Progenitor cell of endocrine pancreas (in vitro differentiated cells): ENCODE data around the gene COASY. TPM values are rescaled to one million over a fixed set of nuclear protein-coding genes. Genes with fewer than 3 reads are reported as not detected.
"Not testable (repeated sequence)": the region's sequence is repeated elsewhere in the genome, so short reads cannot be mapped to it uniquely, and the experiment has no call there.

ENCODE experiments used
- DNase-seq: peaks from one replicate; pipeline ENCODE4 v3.0.0; 2021; ENCODE audit warnings: low spot score; ENCODE audit not compliant: unreplicated experiment
- H3K27ac Mint-ChIP-seq: 2 replicates; pipeline ENCODE4 v1.8.0; 2021; ENCODE audit warnings: mild to moderate bottlenecking, moderate library complexity, mixed read lengths
- H3K27me3 Mint-ChIP-seq: 2 replicates; pipeline ENCODE4 v1.8.0; 2021; ENCODE audit warnings: mixed read lengths
- H3K36me3 Mint-ChIP-seq: 2 replicates; pipeline ENCODE4 v1.8.0; 2022; ENCODE audit warnings: mixed read lengths; ENCODE audit not compliant: insufficient read depth
- H3K4me1 Mint-ChIP-seq: 2 replicates; pipeline ENCODE4 v1.8.0; 2021; ENCODE audit warnings: low read depth, mixed read lengths
- H3K4me3 Mint-ChIP-seq: 2 replicates; pipeline ENCODE4 v1.8.0; 2021; ENCODE audit warnings: low read depth, mild to moderate bottlenecking, moderate library complexity, mixed read lengths
- H3K9me3 Mint-ChIP-seq: 2 replicates; pipeline ENCODE4 v1.8.0; 2021; ENCODE audit warnings: low read depth, mixed read lengths
- total RNA-seq: library from RNA; stranded (reverse); gene quantifications from 2 replicates; pipeline ENCODE4 v1.2.1, GENCODE V29; 2021
- TF ChIP-seq, protein P1 (sequence below): fragments of 200-600 bp; sonication (generic); IDR thresholded peaks from one replicate; pipeline ENCODE4 v1.5.0; 2021; ENCODE audit warnings: antibody characterized with exemption, mild to moderate bottlenecking; ENCODE audit not compliant: unreplicated experiment

Gene COASY
- total RNA-seq, 1 donor from 2014 or later = 66.9 TPM

DNA sequence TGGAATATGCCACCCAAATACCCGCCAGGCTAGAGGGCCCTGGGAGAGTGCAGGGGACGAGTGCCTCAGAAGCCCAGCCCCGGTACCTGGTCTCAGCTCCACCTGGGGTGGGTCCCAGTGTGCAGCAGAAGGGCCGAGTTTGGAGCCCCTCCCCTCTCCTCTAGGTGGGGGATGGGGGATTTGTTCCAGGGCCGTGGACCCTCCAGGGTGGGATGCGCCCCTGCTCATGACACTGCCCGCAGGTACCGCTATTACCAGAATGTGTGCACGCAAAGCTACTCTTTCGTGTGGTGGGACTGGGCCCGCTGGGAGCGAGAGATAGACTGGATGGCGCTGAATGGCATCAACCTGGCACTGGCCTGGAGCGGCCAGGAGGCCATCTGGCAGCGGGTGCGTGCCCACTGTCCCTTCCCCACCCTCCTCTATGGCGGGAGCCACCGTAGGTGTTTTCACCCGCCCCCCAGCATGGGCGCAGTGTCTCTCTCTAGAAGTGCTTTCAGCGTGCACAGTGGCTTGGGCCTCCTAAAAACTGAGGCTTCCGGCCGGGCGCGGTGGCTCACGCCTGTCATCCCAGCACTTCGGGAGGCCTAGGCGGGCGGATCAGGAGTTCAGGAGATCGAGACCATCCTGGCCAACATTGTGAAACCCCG, 24.7 kb upstream of the COASY start:
- peaks cover 16% of the 10 kb centered on the region for H3K4me1 Mint-ChIP-seq
- peak overlapping the region; percentile 73 for H3K4me3 Mint-ChIP-seq
- H3K9me3 Mint-ChIP-seq = no peaks in the 10 kb centered on the region
- H3K27me3 Mint-ChIP-seq = peaks cover 6% of the 10 kb centered on the region
- H3K27ac Mint-ChIP-seq = no peak overlapping the region
- DNase-seq = no peak
- TF ChIP-seq, protein P1, sequence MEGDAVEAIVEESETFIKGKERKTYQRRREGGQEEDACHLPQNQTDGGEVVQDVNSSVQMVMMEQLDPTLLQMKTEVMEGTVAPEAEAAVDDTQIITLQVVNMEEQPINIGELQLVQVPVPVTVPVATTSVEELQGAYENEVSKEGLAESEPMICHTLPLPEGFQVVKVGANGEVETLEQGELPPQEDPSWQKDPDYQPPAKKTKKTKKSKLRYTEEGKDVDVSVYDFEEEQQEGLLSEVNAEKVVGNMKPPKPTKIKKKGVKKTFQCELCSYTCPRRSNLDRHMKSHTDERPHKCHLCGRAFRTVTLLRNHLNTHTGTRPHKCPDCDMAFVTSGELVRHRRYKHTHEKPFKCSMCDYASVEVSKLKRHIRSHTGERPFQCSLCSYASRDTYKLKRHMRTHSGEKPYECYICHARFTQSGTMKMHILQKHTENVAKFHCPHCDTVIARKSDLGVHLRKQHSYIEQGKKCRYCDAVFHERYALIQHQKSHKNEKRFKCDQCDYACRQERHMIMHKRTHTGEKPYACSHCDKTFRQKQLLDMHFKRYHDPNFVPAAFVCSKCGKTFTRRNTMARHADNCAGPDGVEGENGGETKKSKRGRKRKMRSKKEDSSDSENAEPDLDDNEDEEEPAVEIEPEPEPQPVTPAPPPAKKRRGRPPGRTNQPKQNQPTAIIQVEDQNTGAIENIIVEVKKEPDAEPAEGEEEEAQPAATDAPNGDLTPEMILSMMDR = no peak
- peaks cover 7% of the 10 kb centered on the region for H3K36me3 Mint-ChIP-seq

DNA sequence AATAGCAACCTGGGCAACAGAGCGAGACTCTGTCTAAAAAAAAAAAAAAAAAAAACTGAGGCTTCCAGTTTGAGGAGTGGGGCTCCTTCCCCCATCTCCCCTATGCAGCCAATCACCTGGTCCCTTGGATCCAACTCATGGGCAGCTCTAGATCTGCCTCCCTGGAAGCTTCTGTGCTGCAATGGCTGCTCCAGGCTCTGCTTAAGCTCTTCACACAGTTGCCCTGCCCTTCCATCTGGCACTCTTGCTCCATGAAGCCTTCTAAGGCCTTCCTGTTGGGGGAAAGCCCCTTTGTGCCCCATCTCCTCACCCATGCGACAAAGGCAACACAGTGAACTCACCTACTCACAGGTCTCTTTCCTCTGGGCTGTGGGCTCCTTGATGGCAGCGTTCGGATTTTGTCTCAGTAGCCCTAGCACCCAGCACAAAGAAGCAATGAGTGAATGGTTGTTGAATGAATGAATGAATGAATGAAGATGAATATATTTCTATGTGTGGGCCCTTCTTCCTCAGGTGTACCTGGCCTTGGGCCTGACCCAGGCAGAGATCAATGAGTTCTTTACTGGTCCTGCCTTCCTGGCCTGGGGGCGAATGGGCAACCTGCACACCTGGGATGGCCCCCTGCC, 24.0 kb upstream of the COASY start:
- no peak for DNase-seq
- Mint-ChIP-seq H3K27ac (no peak overlapping the region), H3K9me3 (no peaks in the 10 kb centered on the region), H3K4me1 (peaks cover 16% of the 10 kb centered on the region), H3K36me3 (peaks cover 9% of the 10 kb centered on the region), H3K27me3 (peaks cover 6% of the 10 kb centered on the region), H3K4me3 (peak overlapping the region; percentile 60)
- TF ChIP-seq, protein P1 = no peak

DNA sequence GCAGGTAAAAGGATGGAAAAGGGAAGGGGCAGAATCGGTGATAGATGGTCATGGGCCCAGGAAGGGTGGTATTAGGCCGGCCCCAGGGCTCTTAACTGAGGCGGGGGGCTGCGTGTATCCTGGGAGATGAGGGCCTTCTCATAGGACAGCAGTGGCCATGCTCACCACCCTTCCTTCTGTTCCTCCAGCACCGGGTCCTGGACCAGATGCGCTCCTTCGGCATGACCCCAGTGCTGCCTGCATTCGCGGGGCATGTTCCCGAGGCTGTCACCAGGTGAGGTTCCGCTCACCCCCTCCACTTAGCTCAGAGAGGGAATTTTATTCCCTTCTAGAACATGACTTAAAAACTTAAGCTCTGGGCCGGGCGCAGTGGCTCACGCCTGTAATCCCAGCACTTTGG, 23.5 kb upstream of the COASY start:
- Mint-ChIP-seq H3K27ac (no peak overlapping the region), H3K9me3 (no peaks in the 10 kb centered on the region), H3K36me3 (peaks cover 9% of the 10 kb centered on the region), H3K4me1 (peaks cover 14% of the 10 kb centered on the region), H3K4me3 (no peak overlapping the region), H3K27me3 (peaks cover 5% of the 10 kb centered on the region)
- TF ChIP-seq, protein P1 = no peak
- no peak for DNase-seq

DNA sequence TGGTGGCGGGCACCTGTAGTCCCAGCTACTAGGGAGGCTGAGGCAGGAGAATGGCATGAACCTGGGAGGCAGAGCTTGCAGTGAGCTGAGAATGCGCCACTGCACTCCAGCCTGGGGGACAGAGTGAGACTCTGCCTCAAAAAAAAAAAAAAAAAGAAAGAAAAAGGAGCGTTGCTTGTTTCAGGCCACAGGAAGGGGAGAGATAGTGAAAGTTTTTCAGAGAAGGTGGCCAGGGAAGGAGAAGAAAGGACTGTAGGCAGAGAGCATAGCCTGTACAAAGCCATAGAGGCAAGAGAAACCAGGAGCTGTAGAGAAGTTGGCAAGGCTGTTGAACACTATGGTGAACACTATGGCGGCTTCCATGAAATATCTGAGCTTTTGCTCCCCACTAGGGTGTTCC, 21.4 kb upstream of the COASY start:
- not testable (repeated sequence) for DNase-seq, H3K9me3 Mint-ChIP-seq, H3K27ac Mint-ChIP-seq, H3K4me3 Mint-ChIP-seq, H3K4me1 Mint-ChIP-seq, H3K27me3 Mint-ChIP-seq
- peaks cover 11% of the 10 kb centered on the region for H3K36me3 Mint-ChIP-seq

DNA sequence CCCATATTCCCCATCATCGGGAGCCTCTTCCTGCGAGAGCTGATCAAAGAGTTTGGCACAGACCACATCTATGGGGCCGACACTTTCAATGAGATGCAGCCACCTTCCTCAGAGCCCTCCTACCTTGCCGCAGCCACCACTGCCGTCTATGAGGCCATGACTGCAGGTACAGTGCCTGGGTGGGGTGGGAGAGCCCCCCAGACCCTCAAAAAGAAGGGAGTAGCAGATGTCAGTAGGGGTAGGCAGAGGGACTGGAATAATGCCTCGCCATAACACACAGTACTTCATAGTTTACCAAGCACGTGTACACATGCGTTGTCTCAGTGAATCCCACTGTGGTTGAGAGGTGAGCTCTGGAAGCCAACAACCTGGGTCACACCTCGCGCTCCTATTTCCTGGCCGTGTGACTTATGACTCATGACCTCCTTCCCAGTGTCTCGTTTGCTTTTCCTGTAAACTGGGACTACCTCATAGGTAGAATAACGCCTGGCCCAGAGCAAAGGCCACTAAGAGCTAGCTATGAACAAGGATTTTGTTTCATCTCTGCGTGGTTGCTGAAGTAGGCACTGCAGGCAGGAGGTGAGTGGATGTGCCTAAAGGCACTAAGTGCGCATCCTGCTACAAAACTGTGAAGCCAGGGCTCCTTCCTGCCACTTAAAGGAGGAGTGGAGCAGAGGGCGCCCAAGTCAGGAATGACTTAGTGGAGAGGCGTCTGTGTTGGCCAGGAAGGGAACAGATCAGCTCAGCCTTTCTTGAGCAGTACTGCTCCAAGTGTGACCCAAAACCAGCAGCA, 20.7 kb upstream of the COASY start:
- Mint-ChIP-seq H3K27me3 (no peaks in the 10 kb centered on the region), H3K4me3 (no peak overlapping the region), H3K36me3 (peaks cover 11% of the 10 kb centered on the region), H3K4me1 (peaks cover 6% of the 10 kb centered on the region), H3K27ac (no peak overlapping the region), H3K9me3 (no peaks in the 10 kb centered on the region)
- TF ChIP-seq, protein P1 = no peak
- DNase-seq = no peak
